Endothelial cell of umbilical vein (primary cell): ENCODE measurements around the gene CELF2.

Source experiments
- CTCF ChIP-seq, 2 donors: IDR thresholded peaks; 1 replicate in 1 of 2; 2 replicates in 1 of 2; pipeline ENCODE4 v1.5.1; 2011; ENCODE audit warnings: low read length in 2 of 2, mild to moderate bottlenecking in 2 of 2, moderate library complexity in 2 of 2, control low read depth in 1 of 2, inconsistent platforms in 1 of 2, low read depth in 1 of 2; ENCODE audit not compliant: insufficient read depth in 1 of 2; ENCODE audit errors: extremely low read depth in 1 of 2
- EZH2 ChIP-seq: IDR thresholded peaks from 2 replicates; pipeline ENCODE4 v1.6.1; 2012; ENCODE audit warnings: borderline replicate concordance, low read depth, mild to moderate bottlenecking, moderate library complexity, low read length, inconsistent platforms; ENCODE audit not compliant: severe bottlenecking
- MYC ChIP-seq: IDR thresholded peaks from one replicate; pipeline ENCODE4 v1.6.1; 2011; ENCODE audit warnings: mild to moderate bottlenecking, low read depth, low read length
- POLR2A ChIP-seq: IDR thresholded peaks from 2 replicates; pipeline ENCODE4 v1.6.1; 2012; ENCODE audit warnings: low read depth, mild to moderate bottlenecking, control low read depth, low read length

- TF ChIP-seq EZH2 (no peak), CTCF (IDR thresholded peaks at IDR 0.05; ENCODE audit: extremely low read depth in 1 of 2, insufficient read depth in 1 of 2, low read depth in 1 of 2, low read length in 2 of 2) (no peak), POLR2A (no peak), MYC (no peak)
These were observed 41.0 kb upstream of the CELF2 start for GRCh38 chr10:10976652-10977051.
